H1 (cell line): ENCODE data around the gene KCNQ1. TPM values are rescaled to one million over a fixed set of nuclear protein-coding genes. Genes with fewer than 3 reads are reported as not detected.

Experiments
- ATF3 ChIP-seq: IDR thresholded peaks from 2 replicates; pipeline ENCODE4 v1.6.1; 2011; ENCODE audit warnings: low read depth, mild to moderate bottlenecking, low read length; ENCODE audit not compliant: insufficient read depth
- CBX5 ChIP-seq: fragments of 300-800, 300-1000 bp; sonication (generic); IDR thresholded peaks from 2 replicates; pipeline ENCODE4 v1.7.1; 2016; ENCODE audit warnings: antibody characterized with exemption, low read length, low read depth
- CBX8 ChIP-seq: fragments of 300-800, 300-1000 bp; sonication (generic); IDR thresholded peaks from 2 replicates; pipeline ENCODE4 v1.7.1; 2016; ENCODE audit warnings: low read depth, low read length, borderline replicate concordance
- CHD1 ChIP-seq: IDR thresholded peaks from 2 replicates; pipeline ENCODE4 v1.6.1; 2012; ENCODE audit warnings: low read depth, low read length, improper control_type of control experiment
- POLR2A ChIP-seq, 2 experiments: IDR thresholded peaks; 1 replicate in 1 of 2; 2 replicates in 1 of 2; pipeline ENCODE4 v1.6.1; 2011; ENCODE audit warnings: low read depth in 2 of 2, low read length in 2 of 2, mild to moderate bottlenecking in 2 of 2; ENCODE audit errors: control extremely low read depth in 1 of 2
- SIN3A ChIP-seq, 2 experiments: IDR thresholded peaks in 1 of 2; conservative IDR thresholded peaks in 1 of 2; 2 replicates each; pipeline ENCODE4 v1.6.1; 2011 to 2012; ENCODE audit warnings: low read length in 2 of 2, improper control_type of control experiment in 1 of 2, low read depth in 1 of 2, mild to moderate bottlenecking in 1 of 2
- TAF7 ChIP-seq: optimal IDR thresholded peaks from 2 replicates; pipeline ENCODE3; 2011; ENCODE audit warnings: low read depth, mild to moderate bottlenecking, inconsistent platforms, low read length, moderate library complexity, borderline replicate concordance
- polyA plus RNA-seq, 7 experiments: library from polyadenylated mRNA; depleted of rRNA in 3 of 7; stranded (reverse) in 5 of 7; unstranded in 2 of 7; fragments of >200 nt in 5 of 7; fragments of 200-250 nt in 2 of 7; gene quantifications; 1 replicate in 5 of 7; 2 replicates in 1 of 7; 4 replicates in 1 of 7; pipeline versions ENCODE4 v1.2.1 to v1.2.3, GENCODE V29; 2011 to 2013; ENCODE audit warnings: missing spikeins in 2 of 7, mixed read lengths in 2 of 7
- total RNA-seq: library from RNA; stranded (reverse); fragmentation: NEBNext Ultra II Directional; extraction: Animal tissue kit (Norgen Biotek cat#: 25700); gene quantifications from 2 replicates; pipeline ENCODE4 v1.2.1, GENCODE V29; 2021

The KCNQ1 gene
- total and polyA plus RNA-seq, 2 of the 8 experiments (the other 6 are each of a cell fraction or from before 2014, with no cell fraction given), result 1.9 to 2.0 TPM

DNA sequence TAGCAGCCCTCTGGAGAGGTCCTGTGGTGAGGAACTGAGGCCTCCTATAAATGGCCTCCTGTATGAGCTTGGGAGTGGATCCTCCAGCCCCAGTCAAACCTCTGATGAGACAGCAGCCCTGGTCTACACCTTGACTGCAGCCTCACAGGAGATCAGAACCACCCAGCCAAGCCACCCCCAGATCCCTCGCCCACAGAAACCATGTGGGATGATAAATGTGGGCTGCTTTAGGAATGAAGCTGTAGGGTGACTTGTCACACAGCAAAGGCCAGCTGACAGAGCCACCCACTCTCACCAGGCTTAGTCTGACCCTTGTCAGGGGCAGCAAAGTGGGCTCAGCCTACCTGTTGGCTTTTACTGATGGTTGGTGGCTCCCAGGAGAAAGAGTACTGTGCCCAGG, 261.5 kb downstream of the KCNQ1 start (continued):
- TF ChIP-seq CBX8 (no peak), CHD1 (no peak), ATF3 (no peak), TAF7 (no peak), SIN3A (conservative IDR thresholded peaks at IDR 0.05 in 1 of 2, IDR thresholded peaks at IDR 0.05 in 1 of 2; ENCODE audit: low read depth in 1 of 2, low read length in 2 of 2) (no peak), POLR2A (IDR thresholded peaks at IDR 0.05; ENCODE audit: control extremely low read depth in 1 of 2, low read depth in 2 of 2, low read length in 2 of 2) (no peak), CBX5 (no peak)
